GM21717 (cell line): ENCODE measurements around the gene FADS6.

ENCODE experiments used
- ATAC-seq: cut with Tn5 transposase; IDR thresholded peaks from one replicate; pipeline ENCODE4 v1.9.1; 2021; ENCODE audit warnings: mild to moderate bottlenecking, moderate library complexity; ENCODE audit not compliant: unreplicated experiment

The FADS6 gene

GRCh38 chr17:74892974-74893911 is at the start of gene FADS6:
Gene FADS6 (minus strand): TSS chr17:74893633. CDS start chr17:74893595, 38 bp downstream.
- no peak for ATAC-seq

- ATAC-seq = no peak
These were observed 47.8 kb upstream of the FADS6 start for GRCh38 chr17:74941128-74941725.

- ATAC-seq = no peak
These were observed 46.1 kb upstream of the FADS6 start for GRCh38 chr17:74939534-74939933.

GRCh38 chr17:74938194-74938950 is 44.9 kb upstream of the FADS6 start:
- ATAC-seq = no peak

GRCh38 chr17:74937064-74938051 is 43.9 kb upstream of the FADS6 start:
- ATAC-seq = no peak

GRCh38 chr17:74936470-74936799 is 43.0 kb upstream of the FADS6 start:
- ATAC-seq = no peak

GRCh38 chr17:74935585-74936469 is 42.4 kb upstream of the FADS6 start, which contains the start of gene OTOP3:
Gene OTOP3 (plus strand): TSS chr17:74935898. CDS start chr17:74935922, 24 bp downstream.
- ATAC-seq = no peak

GRCh38 chr17:74935048-74935447 is 41.6 kb upstream of the FADS6 start:
- ATAC-seq = no peak

- no peak for ATAC-seq
These were observed 37.2 kb upstream of the FADS6 start for GRCh38 chr17:74930535-74931036.

GRCh38 chr17:74928786-74929185 is 35.4 kb upstream of the FADS6 start:
- ATAC-seq = no peak

- ATAC-seq = no peak
These were observed 31.8 kb upstream of the FADS6 start for GRCh38 chr17:74925242-74925641.

- no peak for ATAC-seq
These were observed 31.0 kb upstream of the FADS6 start, which contains the start of gene OTOP2 for GRCh38 chr17:74924250-74924948. Gene OTOP2 (plus strand): TSS chr17:74924273. CDS start chr17:74924633, 360 bp downstream.

- ATAC-seq = no peak
These were observed 30.3 kb upstream of the FADS6 start for GRCh38 chr17:74923538-74924249.

GRCh38 chr17:74922694-74923537 is 29.5 kb upstream of the FADS6 start, which contains the start of gene USH1G:
Gene USH1G (minus strand): TSS chr17:74923255. CDS start chr17:74923073, 182 bp downstream.
- no peak for ATAC-seq

GRCh38 chr17:74922172-74922571 is 28.7 kb upstream of the FADS6 start:
- no peak for ATAC-seq

GRCh38 chr17:74921769-74922168 is 28.3 kb upstream of the FADS6 start:
- no peak for ATAC-seq
